22Rv1 (cell line): Measurements from ENCODE around the gene AKIP1.
"Not testable (repeated sequence)": the region's sequence is repeated elsewhere in the genome, so short reads cannot be mapped to it uniquely, and the experiment has no call there.

Experiments used
- H3K27ac ChIP-seq: fragments of 450-650 bp; 2 replicates; pipeline ENCODE4 v1.5.1; 2017
- CTCF ChIP-seq: fragments of 450-650 bp; IDR thresholded peaks from 2 replicates; pipeline ENCODE4 v1.5.1; 2017; ENCODE audit warnings: mild to moderate bottlenecking
- ZFX ChIP-seq: fragments of 450-650 bp; IDR thresholded peaks from 2 replicates; pipeline ENCODE4 v1.6.1; 2017; ENCODE audit warnings: antibody characterized with exemption, borderline replicate concordance

AKIP1 gene

GRCh38 chr11:8933931-8934330 is 22.9 kb downstream of the AKIP1 start:
- H3K27ac ChIP-seq: no peak overlapping the region
- TF ChIP-seq CTCF: no peak
- TF ChIP-seq ZFX: no peak

- no peak overlapping the region for H3K27ac ChIP-seq
- TF ChIP-seq ZFX (no peak), CTCF (no peak)
Observed at GRCh38 chr11:8934742-8935488, 23.9 kb downstream of the AKIP1 start.

GRCh38 chr11:8935789-8936188 is 24.8 kb downstream of the AKIP1 start:
- H3K27ac ChIP-seq: not testable (repeated sequence)

GRCh38 chr11:8937159-8937558 is 26.2 kb downstream of the AKIP1 start:
- H3K27ac ChIP-seq: no peak overlapping the region
- TF ChIP-seq CTCF (no peak), ZFX (no peak)

GRCh38 chr11:8937659-8938058 is 26.7 kb downstream of the AKIP1 start:
- H3K27ac ChIP-seq: no peak overlapping the region
- no peak for TF ChIP-seq ZFX
- no peak for TF ChIP-seq CTCF

GRCh38 chr11:8941341-8942103 is 30.5 kb downstream of the AKIP1 start:
- TF ChIP-seq CTCF: no peak
- no peak for TF ChIP-seq ZFX
- H3K27ac ChIP-seq: no peak overlapping the region

- TF ChIP-seq ZFX: no peak
- TF ChIP-seq CTCF: no peak
- no peak within 1 kb of the TSS for H3K27ac ChIP-seq
Observed at GRCh38 chr11:8942518-8943066, 31.6 kb downstream of the AKIP1 start, which contains the start of gene ASCL3. Gene ASCL3 (minus strand): TSS chr11:8943016. CDS start chr11:8938161, 4,855 bp downstream.
